ENCODE results near the gene BCKDHB.

BCKDHB gene

GRCh38 chr6:80331974-80332373, 225.5 kb downstream of the BCKDHB start:
- no peak overlapping the region for H3K27ac ChIP-seq (ENCODE audit: low read depth, low read length)
- H3K4me3 ChIP-seq (ENCODE audit: low read depth in 1 of 2, low read length in 2 of 2) = no peak overlapping the region
- H3K9ac ChIP-seq (ENCODE audit: low read depth in 1 of 2, low read length in 2 of 2) = no peak overlapping the region
- H3K36me3 ChIP-seq (ENCODE audit: control insufficient read depth in 1 of 2, insufficient read depth in 2 of 2, low read length in 2 of 2) = no peaks in the 10 kb centered on the region
- H3K4me1 ChIP-seq (ENCODE audit: control insufficient read depth in 1 of 2, insufficient read depth in 2 of 2, low read length in 2 of 2) = no peaks in the 10 kb centered on the region
- no peaks in the 10 kb centered on the region for H3K27me3 ChIP-seq (ENCODE audit: control insufficient read depth in 1 of 2, insufficient read depth in 2 of 2, low read length in 2 of 2)
- H3K9me3 ChIP-seq (ENCODE audit: control insufficient read depth in 1 of 2, low read length in 2 of 2) = no peaks in the 10 kb centered on the region

GRCh38 chr6:80333342-80333741, 226.9 kb downstream of the BCKDHB start:
- Histone ChIP-seq H3K4me1 (ENCODE audit: control insufficient read depth in 1 of 2, insufficient read depth in 2 of 2, low read length in 2 of 2) (no peaks in the 10 kb centered on the region), H3K36me3 (ENCODE audit: control insufficient read depth in 1 of 2, insufficient read depth in 2 of 2, low read length in 2 of 2) (no peaks in the 10 kb centered on the region), H3K27ac (ENCODE audit: low read depth, low read length) (no peak overlapping the region), H3K4me3 (ENCODE audit: low read depth in 1 of 2, low read length in 2 of 2) (no peak overlapping the region), H3K27me3 (ENCODE audit: control insufficient read depth in 1 of 2, insufficient read depth in 2 of 2, low read length in 2 of 2) (no peaks in the 10 kb centered on the region), H3K9me3 (ENCODE audit: control insufficient read depth in 1 of 2, low read length in 2 of 2) (no peaks in the 10 kb centered on the region), H3K9ac (ENCODE audit: low read depth in 1 of 2, low read length in 2 of 2) (no peak overlapping the region)

- H3K9me3 ChIP-seq (ENCODE audit: control insufficient read depth in 1 of 2, low read length in 2 of 2) = no peaks in the 10 kb centered on the region
- H3K9ac ChIP-seq (ENCODE audit: low read depth in 1 of 2, low read length in 2 of 2) = no peak overlapping the region
- no peak overlapping the region for H3K27ac ChIP-seq (ENCODE audit: low read depth, low read length)
- no peaks in the 10 kb centered on the region for H3K4me1 ChIP-seq (ENCODE audit: control insufficient read depth in 1 of 2, insufficient read depth in 2 of 2, low read length in 2 of 2)
- H3K4me3 ChIP-seq (ENCODE audit: low read depth in 1 of 2, low read length in 2 of 2) = no peak overlapping the region
- H3K36me3 ChIP-seq (ENCODE audit: control insufficient read depth in 1 of 2, insufficient read depth in 2 of 2, low read length in 2 of 2) = no peaks in the 10 kb centered on the region
- no peaks in the 10 kb centered on the region for H3K27me3 ChIP-seq (ENCODE audit: control insufficient read depth in 1 of 2, insufficient read depth in 2 of 2, low read length in 2 of 2)
These were observed 228.7 kb downstream of the BCKDHB start for GRCh38 chr6:80335121-80335531.

- Histone ChIP-seq H3K9ac (ENCODE audit: low read depth in 1 of 2, low read length in 2 of 2) (no peak overlapping the region), H3K27ac (ENCODE audit: low read depth, low read length) (no peak overlapping the region)
These were observed 230.4 kb downstream of the BCKDHB start for GRCh38 chr6:80336911-80337310.

GRCh38 chr6:80338201-80338836, 231.8 kb downstream of the BCKDHB start:
- H3K4me1 ChIP-seq (ENCODE audit: control insufficient read depth in 1 of 2, insufficient read depth in 2 of 2, low read length in 2 of 2) = no peaks in the 10 kb centered on the region
- H3K27me3 ChIP-seq (ENCODE audit: control insufficient read depth in 1 of 2, insufficient read depth in 2 of 2, low read length in 2 of 2) = no peaks in the 10 kb centered on the region
- H3K9me3 ChIP-seq (ENCODE audit: control insufficient read depth in 1 of 2, low read length in 2 of 2) = no peaks in the 10 kb centered on the region
- H3K27ac ChIP-seq (ENCODE audit: low read depth, low read length) = no peak overlapping the region
- H3K4me3 ChIP-seq (ENCODE audit: low read depth in 1 of 2, low read length in 2 of 2) = no peak overlapping the region
- H3K36me3 ChIP-seq (ENCODE audit: control insufficient read depth in 1 of 2, insufficient read depth in 2 of 2, low read length in 2 of 2) = no peaks in the 10 kb centered on the region
- H3K9ac ChIP-seq (ENCODE audit: low read depth in 1 of 2, low read length in 2 of 2) = no peak overlapping the region

More at GRCh38 chr6:80336911-80337310, 230.4 kb downstream of the BCKDHB start:
- H3K4me1 ChIP-seq (ENCODE audit: control insufficient read depth in 1 of 2, insufficient read depth in 2 of 2, low read length in 2 of 2) = no peaks in the 10 kb centered on the region
- no peaks in the 10 kb centered on the region for H3K27me3 ChIP-seq (ENCODE audit: control insufficient read depth in 1 of 2, insufficient read depth in 2 of 2, low read length in 2 of 2)
- no peak overlapping the region for H3K4me3 ChIP-seq (ENCODE audit: low read depth in 1 of 2, low read length in 2 of 2)
- no peaks in the 10 kb centered on the region for H3K36me3 ChIP-seq (ENCODE audit: control insufficient read depth in 1 of 2, insufficient read depth in 2 of 2, low read length in 2 of 2)
- H3K9me3 ChIP-seq (ENCODE audit: control insufficient read depth in 1 of 2, low read length in 2 of 2) = no peaks in the 10 kb centered on the region

GRCh38 chr6:80339421-80339820, 232.9 kb downstream of the BCKDHB start:
- H3K9me3 ChIP-seq (ENCODE audit: control insufficient read depth in 1 of 2, low read length in 2 of 2) = no peaks in the 10 kb centered on the region
- H3K9ac ChIP-seq (ENCODE audit: low read depth in 1 of 2, low read length in 2 of 2) = no peak overlapping the region
- no peaks in the 10 kb centered on the region for H3K27me3 ChIP-seq (ENCODE audit: control insufficient read depth in 1 of 2, insufficient read depth in 2 of 2, low read length in 2 of 2)
- H3K4me3 ChIP-seq (ENCODE audit: low read depth in 1 of 2, low read length in 2 of 2) = no peak overlapping the region
- no peaks in the 10 kb centered on the region for H3K36me3 ChIP-seq (ENCODE audit: control insufficient read depth in 1 of 2, insufficient read depth in 2 of 2, low read length in 2 of 2)
- H3K27ac ChIP-seq (ENCODE audit: low read depth, low read length) = no peak overlapping the region
- H3K4me1 ChIP-seq (ENCODE audit: control insufficient read depth in 1 of 2, insufficient read depth in 2 of 2, low read length in 2 of 2) = no peaks in the 10 kb centered on the region

GRCh38 chr6:80340280-80340679, 233.8 kb downstream of the BCKDHB start:
- no peak overlapping the region for H3K27ac ChIP-seq (ENCODE audit: low read depth, low read length)
- H3K4me3 ChIP-seq (ENCODE audit: low read depth in 1 of 2, low read length in 2 of 2) = no peak overlapping the region
- no peaks in the 10 kb centered on the region for H3K4me1 ChIP-seq (ENCODE audit: control insufficient read depth in 1 of 2, insufficient read depth in 2 of 2, low read length in 2 of 2)
- H3K9ac ChIP-seq (ENCODE audit: low read depth in 1 of 2, low read length in 2 of 2) = no peak overlapping the region
- no peaks in the 10 kb centered on the region for H3K27me3 ChIP-seq (ENCODE audit: control insufficient read depth in 1 of 2, insufficient read depth in 2 of 2, low read length in 2 of 2)
- H3K9me3 ChIP-seq (ENCODE audit: control insufficient read depth in 1 of 2, low read length in 2 of 2) = no peaks in the 10 kb centered on the region
- no peaks in the 10 kb centered on the region for H3K36me3 ChIP-seq (ENCODE audit: control insufficient read depth in 1 of 2, insufficient read depth in 2 of 2, low read length in 2 of 2)

- Histone ChIP-seq H3K9me3 (ENCODE audit: control insufficient read depth in 1 of 2, low read length in 2 of 2) (no peaks in the 10 kb centered on the region), H3K36me3 (ENCODE audit: control insufficient read depth in 1 of 2, insufficient read depth in 2 of 2, low read length in 2 of 2) (no peaks in the 10 kb centered on the region), H3K4me3 (ENCODE audit: low read depth in 1 of 2, low read length in 2 of 2) (no peak overlapping the region), H3K9ac (ENCODE audit: low read depth in 1 of 2, low read length in 2 of 2) (no peak overlapping the region), H3K4me1 (ENCODE audit: control insufficient read depth in 1 of 2, insufficient read depth in 2 of 2, low read length in 2 of 2) (no peaks in the 10 kb centered on the region), H3K27ac (ENCODE audit: low read depth, low read length) (no peak overlapping the region), H3K27me3 (ENCODE audit: control insufficient read depth in 1 of 2, insufficient read depth in 2 of 2, low read length in 2 of 2) (no peaks in the 10 kb centered on the region)
These were observed 234.2 kb downstream of the BCKDHB start for GRCh38 chr6:80340686-80341085.

GRCh38 chr6:80341330-80341729, 234.9 kb downstream of the BCKDHB start:
- H3K9me3 ChIP-seq (ENCODE audit: control insufficient read depth in 1 of 2, low read length in 2 of 2) = no peaks in the 10 kb centered on the region
- no peaks in the 10 kb centered on the region for H3K36me3 ChIP-seq (ENCODE audit: control insufficient read depth in 1 of 2, insufficient read depth in 2 of 2, low read length in 2 of 2)
- no peaks in the 10 kb centered on the region for H3K27me3 ChIP-seq (ENCODE audit: control insufficient read depth in 1 of 2, insufficient read depth in 2 of 2, low read length in 2 of 2)
- H3K9ac ChIP-seq (ENCODE audit: low read depth in 1 of 2, low read length in 2 of 2) = no peak overlapping the region
- no peak overlapping the region for H3K4me3 ChIP-seq (ENCODE audit: low read depth in 1 of 2, low read length in 2 of 2)
- no peaks in the 10 kb centered on the region for H3K4me1 ChIP-seq (ENCODE audit: control insufficient read depth in 1 of 2, insufficient read depth in 2 of 2, low read length in 2 of 2)
- no peak overlapping the region for H3K27ac ChIP-seq (ENCODE audit: low read depth, low read length)

GRCh38 chr6:80343511-80343910, 237.0 kb downstream of the BCKDHB start:
- no peaks in the 10 kb centered on the region for H3K36me3 ChIP-seq (ENCODE audit: control insufficient read depth in 1 of 2, insufficient read depth in 2 of 2, low read length in 2 of 2)
- no peaks in the 10 kb centered on the region for H3K27me3 ChIP-seq (ENCODE audit: control insufficient read depth in 1 of 2, insufficient read depth in 2 of 2, low read length in 2 of 2)
- H3K4me3 ChIP-seq (ENCODE audit: low read depth in 1 of 2, low read length in 2 of 2) = no peak overlapping the region
- no peaks in the 10 kb centered on the region for H3K4me1 ChIP-seq (ENCODE audit: control insufficient read depth in 1 of 2, insufficient read depth in 2 of 2, low read length in 2 of 2)
- H3K9me3 ChIP-seq (ENCODE audit: control insufficient read depth in 1 of 2, low read length in 2 of 2) = no peaks in the 10 kb centered on the region
- no peak overlapping the region for H3K27ac ChIP-seq (ENCODE audit: low read depth, low read length)
- H3K9ac ChIP-seq (ENCODE audit: low read depth in 1 of 2, low read length in 2 of 2) = no peak overlapping the region

- Histone ChIP-seq H3K27ac (ENCODE audit: low read depth, low read length) (no peak overlapping the region), H3K4me3 (ENCODE audit: low read depth in 1 of 2, low read length in 2 of 2) (no peak overlapping the region), H3K27me3 (ENCODE audit: control insufficient read depth in 1 of 2, insufficient read depth in 2 of 2, low read length in 2 of 2) (no peaks in the 10 kb centered on the region), H3K4me1 (ENCODE audit: control insufficient read depth in 1 of 2, insufficient read depth in 2 of 2, low read length in 2 of 2) (no peaks in the 10 kb centered on the region), H3K9me3 (ENCODE audit: control insufficient read depth in 1 of 2, low read length in 2 of 2) (no peaks in the 10 kb centered on the region), H3K36me3 (ENCODE audit: control insufficient read depth in 1 of 2, insufficient read depth in 2 of 2, low read length in 2 of 2) (no peaks in the 10 kb centered on the region), H3K9ac (ENCODE audit: low read depth in 1 of 2, low read length in 2 of 2) (no peak overlapping the region)
These were observed 240.6 kb downstream of the BCKDHB start for GRCh38 chr6:80347101-80347500.
